ENCODE results near the gene PRKAR1B.
"Not testable (repeated sequence)": the region's sequence is repeated elsewhere in the genome, so short reads cannot be mapped to it uniquely, and the experiment has no call there.

PRKAR1B gene

DNA sequence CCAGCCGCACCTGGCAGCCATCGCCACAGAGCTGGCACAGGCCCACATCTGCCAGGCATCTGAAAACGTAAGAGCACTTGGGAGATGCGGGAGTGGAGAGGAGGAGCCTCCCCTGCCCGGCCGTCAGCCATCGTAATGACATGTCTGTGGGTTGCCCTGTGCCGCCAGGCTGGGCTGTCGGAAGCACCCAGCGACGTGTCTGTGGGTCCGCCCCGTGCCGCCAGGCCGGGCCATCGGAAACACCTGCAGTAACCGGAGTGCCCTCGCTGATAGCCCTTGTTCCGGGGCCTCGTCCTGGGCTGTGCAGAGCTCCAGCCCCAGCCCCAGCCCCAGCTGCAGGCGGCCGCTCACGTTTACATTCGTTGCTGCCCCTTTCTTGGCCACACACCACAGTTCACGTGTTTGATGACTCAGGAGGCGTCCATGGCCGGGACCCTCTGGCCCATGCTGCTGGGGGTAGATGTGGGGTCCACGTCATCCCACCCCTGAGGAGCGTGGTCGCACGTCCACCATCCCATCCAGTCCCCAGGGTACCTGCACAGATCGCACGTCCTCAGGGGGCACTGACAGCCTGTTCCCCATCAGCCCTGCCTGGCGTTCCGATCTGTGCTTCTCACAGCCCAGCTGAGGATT is 30.0 kb upstream of the PRKAR1B start:
- DNase-seq, result no peak

DNA sequence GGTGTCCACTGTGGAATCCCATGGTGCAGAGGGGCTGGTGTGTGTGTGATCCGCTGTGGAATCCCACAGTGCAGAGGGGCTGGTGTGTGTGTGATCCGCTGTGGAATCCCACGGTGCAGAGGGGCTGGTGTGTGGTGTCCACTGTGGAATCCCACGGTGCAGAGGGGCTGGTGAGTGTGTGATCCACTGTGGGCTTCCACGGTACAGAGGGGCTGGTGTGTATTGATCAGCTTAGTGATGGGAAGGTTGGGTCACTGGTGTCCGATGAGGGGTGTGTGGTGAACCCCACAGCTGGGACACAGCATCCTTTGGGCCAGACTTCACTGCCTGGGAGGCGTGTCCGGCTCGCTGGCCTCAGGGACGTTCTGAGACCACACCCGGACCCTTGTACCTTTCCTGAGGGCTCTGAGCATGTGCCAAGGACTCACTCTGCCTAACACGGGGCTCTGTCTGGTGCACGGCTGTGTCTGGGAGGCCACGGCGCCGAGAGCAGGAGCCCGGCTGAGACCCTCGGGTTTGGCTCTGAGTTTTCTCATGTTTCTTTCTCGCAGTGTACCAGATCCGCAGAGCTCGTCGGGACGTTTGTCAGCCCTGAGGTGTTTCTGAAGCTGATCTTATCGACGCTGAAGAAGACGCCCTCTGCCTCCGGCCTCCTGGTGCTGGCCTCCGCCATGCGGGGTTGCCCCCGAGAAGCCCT is 29.3 kb upstream of the PRKAR1B start:
- no peak for DNase-seq

DNA sequence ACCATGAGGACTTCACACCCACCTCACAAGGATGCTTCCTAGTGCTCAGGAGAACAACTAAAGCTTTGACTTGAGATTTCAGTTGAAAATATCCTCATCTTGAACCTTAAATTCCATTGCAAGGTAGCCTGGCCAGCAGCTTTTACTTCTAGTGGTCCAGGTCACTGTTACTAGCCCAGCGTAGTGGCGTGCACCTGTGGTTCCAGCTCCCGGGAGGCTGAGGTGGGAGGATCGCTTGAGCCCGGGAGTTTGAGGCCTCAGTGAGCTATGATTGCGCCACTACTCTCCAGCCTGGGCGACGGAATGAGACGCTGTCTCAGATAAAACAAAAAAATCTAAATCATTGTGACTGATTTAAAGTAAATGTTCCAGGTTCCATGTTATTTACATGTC is 28.3 kb upstream of the PRKAR1B start:
- no peak for DNase-seq

DNA sequence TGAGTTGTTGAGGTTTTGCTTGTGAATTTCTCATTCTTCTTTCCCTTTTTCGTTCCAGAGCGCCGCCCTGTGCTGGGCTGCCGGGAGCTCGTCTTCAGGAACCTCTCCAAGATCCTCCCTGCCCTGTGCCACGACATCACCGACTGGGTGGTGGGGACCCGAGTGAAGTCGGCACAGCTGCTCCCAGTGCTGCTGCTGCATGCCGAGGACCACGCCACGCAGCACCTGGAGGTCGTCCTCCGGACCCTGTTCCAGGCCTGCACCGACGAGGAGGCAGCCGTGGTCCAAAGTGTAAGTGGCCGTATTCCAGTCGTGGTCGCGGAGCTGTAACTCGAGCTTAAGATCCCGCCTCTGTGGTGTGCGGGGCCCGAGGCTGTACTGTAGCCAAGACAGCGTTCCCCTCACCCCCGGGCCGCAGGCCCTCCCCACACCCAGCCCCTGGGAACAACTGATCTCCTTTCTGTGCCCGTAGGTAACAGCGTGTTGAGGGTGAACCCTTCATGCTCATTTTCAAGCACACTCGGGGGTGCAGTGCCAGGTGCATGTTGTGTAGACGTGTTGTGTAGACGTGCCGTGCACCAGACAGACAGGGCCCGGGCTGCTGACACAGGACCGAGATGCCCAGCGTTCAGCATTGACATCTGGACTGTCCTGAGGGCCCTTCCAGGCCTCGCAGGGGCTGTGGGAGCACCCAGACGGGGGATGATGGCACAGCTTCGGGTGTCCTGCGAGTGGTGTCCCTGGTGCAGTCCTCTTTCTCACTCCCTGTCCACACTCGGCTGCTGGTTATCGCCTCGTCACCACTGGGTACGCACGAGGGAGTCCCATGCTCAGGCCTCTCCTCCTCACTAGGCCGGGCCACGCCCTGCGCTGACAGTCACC is 27.7 kb upstream of the PRKAR1B start:
- DNase-seq, result no peak

DNA sequence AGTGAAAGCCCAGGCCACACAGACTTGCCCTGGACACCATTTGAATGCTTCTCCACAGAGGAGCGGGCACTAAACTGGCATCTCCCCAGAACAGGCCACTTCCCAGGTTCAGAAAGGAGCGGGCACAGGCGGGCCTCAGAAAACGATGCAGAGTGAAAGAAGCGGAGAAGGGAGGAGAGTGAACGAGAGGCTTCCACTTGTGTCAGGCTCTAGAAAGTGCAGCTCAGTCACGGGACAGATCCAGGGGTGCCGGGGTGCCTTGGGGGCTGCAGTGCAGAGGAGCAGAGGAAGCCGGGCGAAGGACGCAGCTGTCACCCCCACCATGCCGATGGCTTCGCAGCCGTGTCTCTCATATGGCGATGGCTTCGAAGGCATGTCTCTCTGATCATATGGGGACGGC is 26.1 kb upstream of the PRKAR1B start:
- DNase-seq, result no peak

DNA sequence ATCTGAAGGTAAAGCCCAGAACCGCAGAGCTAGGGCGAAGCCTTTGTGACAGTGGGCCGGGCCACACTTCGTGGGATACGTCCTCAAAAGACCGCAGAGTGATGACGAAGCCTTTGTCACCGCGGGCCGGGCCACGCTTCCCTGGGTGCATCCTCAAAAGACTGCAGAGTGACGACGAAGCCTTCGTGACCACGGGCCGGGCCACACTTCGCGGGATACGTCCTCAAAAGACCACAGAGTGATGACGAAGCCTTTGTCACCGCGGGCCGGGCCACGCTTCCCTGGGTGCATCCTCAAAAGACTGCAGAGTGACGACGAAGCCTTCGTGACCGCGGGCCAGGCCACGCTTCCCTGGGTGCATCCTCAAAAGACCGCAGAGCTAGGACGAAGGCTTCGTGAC is 25.2 kb upstream of the PRKAR1B start:
- DNase-seq, result not testable (repeated sequence)

DNA sequence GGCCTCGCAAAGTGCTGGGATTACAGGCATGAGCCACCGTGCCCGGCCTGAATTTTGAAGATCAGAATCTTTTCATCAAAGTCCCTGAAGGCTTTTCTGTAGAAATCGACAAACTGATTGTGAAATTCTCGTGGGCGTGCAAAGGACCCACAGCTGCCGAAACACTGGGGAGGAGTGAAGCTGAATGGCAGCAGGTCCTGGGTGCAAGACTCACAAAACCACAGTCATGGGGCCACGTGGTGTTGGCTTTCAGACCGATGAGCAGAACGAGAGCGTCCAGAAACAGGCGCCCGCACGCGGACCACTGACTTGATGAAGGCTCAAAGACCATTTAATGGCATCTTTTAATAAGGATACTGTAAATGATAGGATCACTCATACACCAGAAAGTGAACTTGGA is 24.7 kb upstream of the PRKAR1B start:
- no peak for DNase-seq

DNA sequence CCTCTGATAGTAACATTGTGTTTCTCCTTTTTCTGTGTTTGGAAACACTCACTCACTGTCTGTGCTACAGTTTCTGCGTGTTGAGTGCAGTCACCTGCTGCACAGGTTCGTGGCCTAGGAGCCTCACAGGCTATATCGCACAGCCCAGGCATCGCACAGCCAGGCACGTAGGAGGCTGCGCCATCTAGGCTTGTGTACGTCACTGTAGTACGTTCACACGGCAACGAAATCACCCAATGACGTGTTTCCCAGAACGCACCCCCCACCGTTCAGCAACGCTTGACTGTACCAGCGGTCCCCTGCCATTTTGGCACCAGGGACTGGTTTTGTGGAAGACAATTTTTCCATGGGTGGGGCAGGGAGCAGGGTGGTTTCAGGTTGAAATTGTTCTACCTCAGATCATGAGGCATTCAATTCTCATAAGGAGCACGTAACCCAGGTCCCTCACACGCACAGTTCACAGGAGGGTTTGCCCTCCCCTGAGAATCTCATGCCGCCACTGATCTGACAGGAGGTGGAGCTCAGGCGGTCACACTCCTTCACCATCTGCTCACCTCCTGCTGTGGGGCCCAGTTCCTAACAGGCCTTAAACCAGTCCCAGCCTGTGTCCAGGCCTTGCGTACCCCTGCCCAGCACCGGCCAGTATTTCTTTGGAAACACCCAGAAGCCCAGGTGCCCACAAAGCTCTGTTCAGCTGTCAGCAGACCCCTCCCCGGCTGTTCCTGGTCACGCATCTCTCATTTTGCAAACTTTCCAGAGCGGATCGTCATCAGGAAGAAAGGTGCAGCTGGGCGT is 23.2 kb upstream of the PRKAR1B start:
- DNase-seq, result no peak

DNA sequence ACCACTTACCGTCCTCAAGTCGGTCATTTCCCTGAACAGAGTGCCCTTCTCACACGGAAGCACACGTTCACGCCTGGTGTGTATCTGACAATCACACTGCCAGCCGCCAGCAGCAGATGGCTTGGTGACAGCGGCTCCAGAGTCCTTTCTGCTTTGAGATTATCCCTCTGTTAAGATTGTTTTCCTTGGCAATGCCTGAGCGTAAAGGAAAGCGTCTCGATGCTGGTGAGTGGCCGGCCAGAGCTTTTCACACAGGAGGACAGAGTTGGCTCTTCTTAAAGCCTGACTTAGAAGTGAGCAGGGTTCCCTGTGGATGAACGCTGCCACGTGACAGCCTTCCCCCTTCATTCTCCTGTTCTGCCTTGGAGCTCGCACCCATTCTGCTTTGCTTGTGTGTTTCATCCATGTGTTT is 22.1 kb upstream of the PRKAR1B start:
- no peak for DNase-seq

DNA sequence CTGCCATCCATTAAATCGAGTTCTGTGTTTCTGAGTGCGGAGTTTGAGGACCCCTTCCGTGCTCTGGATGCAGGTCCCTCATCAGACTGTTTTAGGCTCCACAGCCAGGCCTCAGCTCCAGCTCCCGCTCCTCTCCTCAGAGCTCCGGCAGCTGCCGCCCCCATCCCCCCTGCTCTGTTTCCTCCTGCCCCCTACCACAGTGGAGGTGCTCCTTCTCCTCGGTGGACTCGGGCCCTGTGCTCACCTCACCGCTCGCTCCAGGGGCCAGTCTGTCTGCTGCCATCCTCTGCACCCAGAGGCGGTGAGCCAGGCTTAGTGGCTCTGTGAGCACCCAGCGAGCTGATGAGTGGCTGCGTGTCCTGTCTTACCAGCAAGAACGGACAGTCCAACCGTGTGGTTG is 21.4 kb upstream of the PRKAR1B start:
- no peak for DNase-seq

DNA sequence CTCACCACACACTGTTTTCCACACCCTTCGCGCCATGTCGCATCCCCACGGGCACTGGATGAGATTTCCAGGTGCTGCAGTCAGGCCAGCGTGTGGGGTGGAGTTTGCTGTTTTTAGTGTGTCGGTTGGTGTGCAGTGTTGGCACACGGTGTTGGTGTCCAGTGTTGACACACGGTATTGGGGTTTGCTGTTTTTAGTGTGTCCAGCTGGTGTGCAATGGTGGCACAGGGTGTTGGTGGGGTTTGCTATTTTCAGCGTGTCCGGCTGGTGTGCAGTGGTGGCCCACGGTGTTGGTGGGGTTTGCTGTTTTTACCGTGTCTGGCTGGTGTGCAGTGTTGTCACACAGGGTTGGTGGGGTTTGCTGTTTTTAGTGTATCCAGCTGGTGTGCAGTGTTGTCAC is 20.1 kb upstream of the PRKAR1B start:
- DNase-seq, result no peak

DNA sequence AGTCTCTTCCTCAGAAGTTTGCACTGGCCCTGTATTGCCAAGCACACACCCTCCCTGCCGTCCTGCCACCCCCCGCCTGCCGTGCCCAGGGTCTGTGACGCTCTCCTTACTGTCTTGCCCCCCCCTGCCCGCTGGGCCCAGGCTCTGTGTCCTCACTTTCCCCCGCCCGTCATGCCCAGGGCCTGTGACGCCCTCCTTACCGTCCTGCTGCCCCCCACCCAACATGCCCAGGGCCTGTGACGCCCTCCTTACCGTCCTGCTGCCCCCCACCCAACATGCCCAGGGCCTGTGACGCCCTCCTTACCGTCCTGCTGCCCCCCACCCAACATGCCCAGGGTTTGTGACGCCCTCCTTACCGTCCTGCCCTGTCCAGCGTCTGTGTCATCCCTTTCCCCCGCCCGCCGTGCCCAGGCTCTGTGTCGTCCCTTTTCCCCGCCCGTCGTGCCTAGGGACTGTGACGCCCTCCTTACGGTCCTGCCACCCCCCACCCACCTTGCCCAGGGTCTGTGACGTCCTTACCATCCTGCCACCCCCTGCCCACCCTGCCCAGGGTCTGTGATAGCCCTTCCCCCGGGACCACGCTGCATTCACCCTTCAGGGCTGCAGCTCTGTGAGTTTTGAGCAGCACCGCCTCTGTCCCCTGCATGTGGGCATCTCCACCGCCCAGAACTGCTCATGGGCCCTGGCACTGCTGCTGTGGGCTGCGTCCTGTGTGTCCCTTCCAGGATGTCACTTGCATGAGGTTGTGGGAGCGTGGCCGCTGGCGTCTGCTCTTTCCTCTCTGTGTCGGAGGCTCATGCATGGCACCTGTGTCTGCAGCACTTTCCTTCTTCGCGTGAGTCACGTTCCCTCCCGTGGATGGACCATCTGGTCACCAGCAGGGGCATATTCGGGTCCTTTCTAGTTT is 19.3 kb upstream of the PRKAR1B start:
- no peak for DNase-seq

DNA sequence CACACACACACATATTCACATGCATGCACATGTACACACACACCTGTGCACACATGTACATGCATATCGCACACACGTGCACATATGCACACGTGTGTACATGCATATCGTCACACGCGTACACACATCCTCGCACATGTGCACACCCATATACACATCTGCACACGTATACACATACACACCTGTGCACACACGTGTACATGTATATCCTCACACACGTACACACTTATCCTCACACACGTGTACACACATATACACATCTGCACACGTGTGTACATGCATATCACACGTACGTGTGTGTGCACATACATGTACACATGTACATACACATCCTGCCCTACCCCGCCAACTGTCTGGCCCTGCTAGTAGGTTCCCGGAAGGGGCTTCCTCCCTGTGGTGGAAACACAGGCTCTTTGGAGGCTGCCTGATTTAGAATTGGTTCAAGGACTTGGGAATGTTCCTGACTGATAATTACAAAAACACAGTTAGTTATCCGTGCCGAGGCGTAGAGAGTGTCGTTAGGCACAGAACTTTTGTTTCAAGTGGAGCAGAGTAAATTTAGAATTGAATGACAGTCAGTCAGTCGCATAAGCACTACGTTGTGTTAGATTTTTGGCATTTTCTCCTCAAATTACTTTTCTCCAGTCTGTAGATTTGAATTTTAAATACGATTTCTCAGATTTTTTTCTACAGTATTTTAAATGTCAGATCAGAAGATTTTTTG is 18.5 kb upstream of the PRKAR1B start:
- no peak for DNase-seq

DNA sequence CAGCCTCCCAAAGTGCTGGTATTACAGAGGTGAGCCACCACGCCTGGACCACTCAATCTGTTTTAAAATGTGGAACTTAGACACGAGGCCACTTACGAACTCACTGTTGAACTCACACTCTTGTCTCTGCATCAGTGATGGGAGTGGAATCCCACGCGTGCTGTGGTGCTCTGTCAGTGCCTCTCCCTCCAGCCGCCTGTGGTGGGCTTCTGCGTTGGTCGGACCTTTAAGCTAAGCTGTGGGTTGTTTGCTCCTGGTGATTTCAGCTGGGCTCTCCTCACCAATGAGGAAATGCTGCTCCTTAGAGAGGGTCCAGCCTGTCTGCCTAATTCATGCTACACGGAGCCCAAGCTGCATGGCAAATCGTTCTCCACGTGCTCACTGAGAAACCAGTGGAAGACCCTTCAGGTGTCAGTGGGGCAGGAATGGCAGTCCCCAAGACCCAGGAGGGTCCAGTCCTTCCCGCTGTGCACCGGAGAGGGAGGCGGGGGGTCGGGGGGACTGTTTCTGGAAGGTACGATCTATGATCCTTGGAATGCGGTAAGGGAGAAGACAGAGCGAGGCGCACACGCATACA is 17.9 kb upstream of the PRKAR1B start:
- no peak for DNase-seq

DNA sequence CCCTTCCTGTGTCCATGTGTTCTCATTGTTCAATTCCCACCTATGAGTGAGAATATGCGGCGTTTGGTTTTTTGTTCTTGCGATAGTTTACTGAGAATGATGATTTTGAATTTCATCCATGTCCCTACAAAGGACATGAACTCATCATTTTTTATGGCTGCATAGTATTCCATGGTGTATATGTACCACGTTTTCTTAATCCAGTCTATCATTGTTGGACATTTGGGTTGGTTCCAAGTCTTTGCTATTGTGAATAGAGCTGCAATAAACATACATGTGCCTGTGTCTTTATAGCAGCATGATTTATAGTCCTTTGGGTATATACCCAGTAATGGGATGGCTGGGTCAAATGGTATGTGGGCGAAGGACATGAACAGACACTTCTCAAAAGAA is 17.0 kb upstream of the PRKAR1B start:
- DNase-seq, result not testable (repeated sequence)

DNA sequence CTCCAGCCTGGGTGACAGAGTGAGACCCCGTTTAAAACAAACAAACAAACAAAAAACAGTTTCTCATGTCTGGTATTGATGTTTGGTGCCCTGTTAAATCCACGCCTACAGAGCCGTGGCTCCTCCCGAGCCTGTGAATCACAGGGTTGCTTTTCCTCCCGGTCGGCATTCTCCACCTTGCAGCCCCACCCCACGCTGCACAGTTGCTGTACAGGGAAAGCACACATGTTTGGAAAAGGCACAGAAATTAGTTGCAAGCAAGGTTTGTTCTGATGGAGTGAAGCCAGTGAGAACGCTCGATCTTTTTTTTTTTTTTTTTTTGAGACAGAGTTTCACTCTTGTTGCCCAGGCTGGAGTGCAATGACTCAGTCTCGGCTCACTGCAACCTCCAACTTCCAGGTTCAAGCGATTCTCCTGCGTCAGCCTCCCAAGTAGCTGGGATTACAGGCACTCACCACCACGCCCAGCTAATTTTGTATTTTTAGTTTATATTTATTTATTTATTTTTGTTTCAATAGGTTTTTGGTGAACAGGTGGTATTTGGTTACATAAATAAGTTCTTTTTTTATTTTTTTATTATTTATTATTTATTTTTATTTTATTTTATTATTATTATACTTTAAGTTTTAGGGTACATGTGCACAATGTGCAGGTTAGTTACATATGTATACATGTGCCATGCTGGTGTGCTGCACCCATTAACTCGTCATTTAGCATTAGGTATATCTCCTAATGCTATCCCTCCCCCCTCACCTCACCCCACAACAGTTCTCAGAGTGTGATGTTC is 16.5 kb upstream of the PRKAR1B start:
- DNase-seq, result not testable (repeated sequence)

DNA sequence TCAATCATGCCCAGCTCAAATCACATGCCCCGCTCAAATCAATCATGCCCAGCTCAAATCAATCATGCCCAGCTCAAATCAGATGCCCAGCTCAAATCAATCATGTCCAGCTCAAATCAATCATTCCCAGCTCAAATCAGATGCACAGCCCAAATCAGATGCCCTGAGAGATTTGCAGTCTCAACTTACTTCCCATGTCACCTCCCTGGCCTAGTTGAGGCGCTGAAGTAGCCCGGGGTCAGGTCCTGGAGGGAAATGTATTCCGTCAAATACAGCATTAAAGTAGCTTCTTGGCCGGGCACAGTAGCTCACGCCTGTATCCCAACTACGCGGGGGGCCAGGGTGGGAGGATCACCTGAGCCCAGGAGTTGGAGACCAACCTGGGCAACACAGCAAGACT is 15.7 kb upstream of the PRKAR1B start:
- no peak for DNase-seq

DNA sequence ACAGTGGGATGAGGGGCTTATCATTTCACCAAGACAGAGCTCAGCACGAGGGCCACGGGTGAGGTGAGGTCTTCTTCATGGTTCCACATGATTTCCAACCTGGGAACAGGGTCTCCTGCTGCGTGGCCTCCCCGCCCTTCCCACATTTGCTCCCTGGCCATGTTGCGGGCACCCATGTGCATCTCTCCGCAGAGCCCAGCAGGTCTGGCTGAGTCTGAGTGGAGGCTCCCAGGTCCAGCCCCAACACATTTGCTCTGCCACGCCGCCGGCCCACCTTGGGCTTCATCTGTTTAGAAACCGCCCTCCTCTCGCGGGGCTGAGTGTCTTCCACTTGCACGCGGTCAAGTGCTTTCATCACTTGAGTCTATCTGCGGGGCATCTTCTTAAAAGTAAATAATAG is 14.8 kb upstream of the PRKAR1B start:
- no peak for DNase-seq

DNA sequence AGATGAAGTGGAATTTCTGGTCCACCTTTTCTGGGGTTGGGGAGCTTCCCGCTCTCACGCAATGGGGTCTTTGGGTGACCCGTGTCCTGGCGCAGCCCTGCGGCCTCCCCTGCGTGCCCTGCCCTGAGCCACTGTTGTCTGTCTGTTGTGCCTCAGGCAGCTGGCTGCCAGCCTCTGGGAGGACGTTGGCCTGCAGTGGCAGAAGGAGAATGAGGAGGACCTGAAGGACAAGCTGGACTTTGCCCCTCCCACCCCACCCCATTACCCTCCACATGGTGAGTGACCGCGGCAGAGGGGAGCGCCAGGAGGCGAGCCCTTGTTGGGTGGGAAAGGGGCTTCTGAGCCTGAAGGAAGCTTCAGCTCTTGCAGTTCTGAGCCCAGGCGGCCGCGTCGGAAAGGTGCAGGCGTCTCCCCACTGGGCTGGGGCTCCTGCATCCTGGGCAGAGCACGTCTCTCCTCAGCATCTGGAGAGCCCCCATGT is 14.2 kb upstream of the PRKAR1B start:
- DNase-seq, result no peak
